T-helper 2 cell treated with Interferon-gamma antibody and Interleukin-4, amounts not matched to agents 5 μg/mL and 100 μg/mL, for 36 hours (primary cell): Measurements from ENCODE around the gene AMIGO3.
"Not testable (repeated sequence)": the region's sequence is repeated elsewhere in the genome, so short reads cannot be mapped to it uniquely, and the experiment has no call there.

Experiments
- DNase-seq: peaks from one replicate; pipeline ENCODE4 v3.0.0; 2021; ENCODE audit warnings: low spot score
- H3K27ac Mint-ChIP-seq: one replicate; pipeline ENCODE4 v1.8.0; 2021; ENCODE audit warnings: mild to moderate bottlenecking, mixed read lengths
- H3K27me3 Mint-ChIP-seq: one replicate; pipeline ENCODE4 v1.8.0; 2021; ENCODE audit warnings: low read depth, mixed read lengths
- H3K36me3 Mint-ChIP-seq: one replicate; pipeline ENCODE4 v1.8.0; 2021; ENCODE audit warnings: low read depth, mixed read lengths
- H3K4me1 Mint-ChIP-seq: one replicate; pipeline ENCODE4 v1.8.0; 2021; ENCODE audit warnings: low read depth, mixed read lengths
- H3K4me3 Mint-ChIP-seq: one replicate; pipeline ENCODE4 v1.8.0; 2022; ENCODE audit warnings: mild to moderate bottlenecking, moderate library complexity, mixed read lengths
- H3K9me3 Mint-ChIP-seq: one replicate; pipeline ENCODE4 v1.8.0; 2021; ENCODE audit warnings: mixed read lengths

Gene AMIGO3, protein sequence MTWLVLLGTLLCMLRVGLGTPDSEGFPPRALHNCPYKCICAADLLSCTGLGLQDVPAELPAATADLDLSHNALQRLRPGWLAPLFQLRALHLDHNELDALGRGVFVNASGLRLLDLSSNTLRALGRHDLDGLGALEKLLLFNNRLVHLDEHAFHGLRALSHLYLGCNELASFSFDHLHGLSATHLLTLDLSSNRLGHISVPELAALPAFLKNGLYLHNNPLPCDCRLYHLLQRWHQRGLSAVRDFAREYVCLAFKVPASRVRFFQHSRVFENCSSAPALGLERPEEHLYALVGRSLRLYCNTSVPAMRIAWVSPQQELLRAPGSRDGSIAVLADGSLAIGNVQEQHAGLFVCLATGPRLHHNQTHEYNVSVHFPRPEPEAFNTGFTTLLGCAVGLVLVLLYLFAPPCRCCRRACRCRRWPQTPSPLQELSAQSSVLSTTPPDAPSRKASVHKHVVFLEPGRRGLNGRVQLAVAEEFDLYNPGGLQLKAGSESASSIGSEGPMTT

DNA sequence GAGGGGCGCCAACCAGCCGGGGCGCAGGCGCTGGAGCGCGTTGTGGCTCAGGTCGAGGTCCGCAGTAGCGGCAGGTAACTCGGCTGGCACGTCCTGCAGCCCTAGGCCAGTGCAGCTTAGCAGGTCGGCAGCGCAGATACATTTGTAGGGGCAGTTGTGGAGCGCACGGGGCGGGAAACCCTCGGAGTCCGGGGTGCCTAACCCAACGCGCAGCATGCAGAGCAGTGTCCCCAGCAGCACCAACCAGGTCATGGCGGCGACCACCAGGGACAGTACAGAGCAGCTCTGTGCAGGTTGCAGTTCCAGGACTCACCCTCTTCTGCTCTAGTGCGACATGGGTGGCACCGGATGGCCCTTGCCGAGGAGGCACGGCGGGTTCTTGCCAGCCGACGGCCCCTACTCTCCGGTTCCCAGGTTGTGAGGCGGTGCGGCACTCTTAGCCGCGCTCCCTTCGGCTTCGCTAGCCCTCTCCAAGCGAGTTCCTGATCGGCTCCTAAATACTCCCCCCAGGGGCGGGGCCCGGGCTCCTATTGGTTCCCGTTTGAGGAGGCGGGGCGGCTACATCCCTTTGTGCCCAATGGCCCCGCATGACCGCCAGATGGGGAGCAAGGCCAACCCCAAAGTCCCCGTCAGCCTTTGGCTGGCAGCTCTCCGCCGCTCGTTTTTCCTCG, at the start of gene AMIGO3:
Gene AMIGO3 (minus strand): TSS at position 471 of the 671 bp plus-strand sequence. CDS start 219 bp downstream, at position 252.
- Mint-ChIP-seq H3K4me3 (peak within 1 kb of the TSS; percentile 86), H3K4me1 (peaks cover 27% of the 10 kb centered on the region), H3K27ac (peak within 1 kb of the TSS; percentile 83), H3K36me3 (peaks cover 37% of the 10 kb centered on the region), H3K9me3 (no peaks in the 10 kb centered on the region), H3K27me3 (no peaks in the 10 kb centered on the region)
- peak; percentile 91 for DNase-seq

DNA sequence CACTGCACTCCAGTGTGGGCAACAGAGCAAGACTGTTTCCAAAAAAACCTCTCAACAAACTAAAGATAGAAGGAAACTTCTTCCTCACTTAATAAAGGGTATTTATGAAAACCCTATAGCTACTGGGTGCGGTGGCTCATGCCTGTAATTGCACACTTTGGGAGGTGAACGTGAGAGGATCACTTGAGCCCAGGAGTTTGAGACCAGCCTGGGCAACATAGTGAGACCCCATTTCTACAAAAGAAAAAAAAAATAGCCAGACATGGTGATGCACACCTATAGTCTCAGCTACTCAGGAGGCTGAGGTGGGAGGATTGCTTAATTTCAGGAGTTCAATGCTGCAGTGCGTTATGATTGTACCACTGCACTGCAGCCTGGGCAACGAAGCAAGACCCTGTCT, 44.5 kb upstream of the AMIGO3 start:
- Mint-ChIP-seq H3K4me3 (no peak overlapping the region), H3K9me3 (no peaks in the 10 kb centered on the region), H3K27me3 (no peaks in the 10 kb centered on the region), H3K27ac (no peak overlapping the region), H3K4me1 (no peaks in the 10 kb centered on the region), H3K36me3 (no peaks in the 10 kb centered on the region)
- no peak for DNase-seq

DNA sequence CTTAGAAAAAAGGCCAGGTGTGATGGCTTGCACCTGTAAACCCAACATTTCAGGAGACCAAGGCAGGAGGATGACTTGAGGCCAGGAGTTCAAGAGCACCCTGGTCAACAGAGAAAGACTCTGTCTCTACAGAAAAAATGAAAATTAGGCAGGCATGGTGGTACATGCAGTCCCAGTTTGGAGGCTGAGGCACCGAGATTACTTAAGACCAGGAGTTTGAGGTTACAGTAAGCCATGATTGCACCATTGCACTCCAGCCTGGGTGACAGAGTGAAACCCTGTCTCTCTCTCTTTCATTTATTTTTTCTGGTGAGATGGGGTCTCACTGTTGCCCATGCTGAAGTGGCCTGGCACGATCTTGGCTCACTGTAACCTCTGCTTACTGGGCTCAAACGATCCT, 42.2 kb upstream of the AMIGO3 start:
- H3K9me3 Mint-ChIP-seq = no peaks in the 10 kb centered on the region
- no peaks in the 10 kb centered on the region for H3K27me3 Mint-ChIP-seq
- no peak for DNase-seq
- no peak overlapping the region for H3K27ac Mint-ChIP-seq
- no peaks in the 10 kb centered on the region for H3K36me3 Mint-ChIP-seq
- H3K4me1 Mint-ChIP-seq = peaks cover 2% of the 10 kb centered on the region
- H3K4me3 Mint-ChIP-seq = no peak overlapping the region

DNA sequence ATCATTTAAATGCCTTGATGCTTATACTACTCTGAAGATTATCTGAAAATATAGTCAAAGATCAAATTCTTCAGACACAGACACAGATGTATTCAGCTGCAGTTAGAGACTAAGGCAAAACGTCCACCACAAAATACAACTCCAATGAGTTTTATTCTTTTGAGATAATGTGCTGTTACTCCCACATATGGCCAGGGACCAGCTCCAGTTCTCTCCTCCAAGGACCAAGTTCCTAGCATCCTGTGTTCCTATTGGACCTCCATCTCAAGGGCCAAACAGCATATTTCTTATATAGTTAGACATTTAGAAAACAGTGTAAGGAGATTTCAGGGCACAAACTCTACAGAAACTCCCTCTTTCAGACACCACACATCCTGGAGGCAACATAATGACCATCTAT, 39.7 kb upstream of the AMIGO3 start:
- Mint-ChIP-seq H3K27ac (no peak overlapping the region), H3K4me1 (peaks cover 2% of the 10 kb centered on the region), H3K9me3 (no peaks in the 10 kb centered on the region), H3K4me3 (no peak overlapping the region), H3K36me3 (no peaks in the 10 kb centered on the region), H3K27me3 (no peaks in the 10 kb centered on the region)
- no peak for DNase-seq

DNA sequence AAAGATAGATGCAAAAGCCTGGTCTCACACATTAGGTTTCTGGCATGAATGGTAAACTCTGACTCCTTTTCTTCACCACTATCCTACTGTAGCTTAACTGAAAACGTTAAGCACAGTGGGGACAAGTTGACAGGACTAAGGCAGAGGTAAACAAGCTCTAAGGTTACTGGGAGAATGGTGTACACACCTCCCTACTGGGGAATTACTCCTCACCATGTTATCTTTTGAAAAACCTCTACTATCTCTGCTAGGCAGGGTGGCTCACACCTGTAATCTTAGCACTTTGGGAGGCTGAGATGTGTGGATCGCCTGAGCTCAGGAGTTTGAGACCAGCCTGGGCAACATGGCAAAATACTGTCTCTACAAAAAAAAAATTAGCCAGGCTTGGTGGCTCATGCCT, 37.7 kb upstream of the AMIGO3 start:
- Mint-ChIP-seq H3K4me3 (no peak overlapping the region), H3K36me3 (no peaks in the 10 kb centered on the region), H3K4me1 (peaks cover 2% of the 10 kb centered on the region), H3K27ac (no peak overlapping the region), H3K27me3 (no peaks in the 10 kb centered on the region), H3K9me3 (no peaks in the 10 kb centered on the region)
- no peak for DNase-seq

DNA sequence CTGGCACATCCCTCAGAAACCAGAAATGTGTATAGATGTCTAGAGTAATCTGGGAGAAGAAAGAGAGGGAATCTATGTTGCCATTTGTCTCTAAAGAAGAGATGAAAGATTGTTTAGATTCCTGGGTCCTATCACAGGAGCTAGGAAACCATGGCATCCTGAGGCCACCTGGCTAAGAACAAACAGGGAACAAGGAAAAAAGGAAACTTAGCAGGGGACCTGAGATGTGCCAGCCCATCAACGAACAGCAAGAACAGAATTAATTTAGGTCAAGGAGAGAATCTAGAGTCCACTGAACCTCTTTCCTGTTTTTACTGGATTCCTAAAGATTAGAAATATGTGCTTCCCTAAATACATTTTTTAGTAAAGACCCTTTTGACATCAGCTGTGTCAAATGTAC, 36.6 kb upstream of the AMIGO3 start:
- no peak overlapping the region for H3K27ac Mint-ChIP-seq
- H3K36me3 Mint-ChIP-seq = no peaks in the 10 kb centered on the region
- DNase-seq = no peak
- peaks cover 2% of the 10 kb centered on the region for H3K4me1 Mint-ChIP-seq
- no peaks in the 10 kb centered on the region for H3K9me3 Mint-ChIP-seq
- no peaks in the 10 kb centered on the region for H3K27me3 Mint-ChIP-seq
- no peak overlapping the region for H3K4me3 Mint-ChIP-seq

DNA sequence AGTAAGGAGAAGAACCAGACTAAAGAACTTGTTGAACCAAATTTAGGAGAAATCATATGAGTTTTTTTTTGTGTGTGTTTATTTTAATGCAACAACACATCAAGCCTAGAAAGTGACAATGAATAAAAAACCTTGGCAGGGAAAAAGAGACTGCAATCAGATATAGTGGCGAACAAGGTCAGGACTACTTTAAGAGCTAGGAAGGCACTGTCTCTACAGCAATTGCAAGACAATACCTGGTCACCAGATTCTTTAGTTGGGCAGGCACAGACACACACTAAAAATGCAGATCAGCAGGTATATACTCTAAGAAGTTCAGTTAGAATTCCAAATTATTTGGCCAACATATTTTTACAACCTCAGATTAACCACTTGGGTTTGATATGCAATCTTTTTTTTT, 35.1 kb upstream of the AMIGO3 start:
- no peak overlapping the region for H3K27ac Mint-ChIP-seq
- no peaks in the 10 kb centered on the region for H3K27me3 Mint-ChIP-seq
- no peak overlapping the region for H3K4me3 Mint-ChIP-seq
- H3K9me3 Mint-ChIP-seq = no peaks in the 10 kb centered on the region
- no peak for DNase-seq
- peaks cover 3% of the 10 kb centered on the region for H3K4me1 Mint-ChIP-seq
- H3K36me3 Mint-ChIP-seq = peaks cover 3% of the 10 kb centered on the region

DNA sequence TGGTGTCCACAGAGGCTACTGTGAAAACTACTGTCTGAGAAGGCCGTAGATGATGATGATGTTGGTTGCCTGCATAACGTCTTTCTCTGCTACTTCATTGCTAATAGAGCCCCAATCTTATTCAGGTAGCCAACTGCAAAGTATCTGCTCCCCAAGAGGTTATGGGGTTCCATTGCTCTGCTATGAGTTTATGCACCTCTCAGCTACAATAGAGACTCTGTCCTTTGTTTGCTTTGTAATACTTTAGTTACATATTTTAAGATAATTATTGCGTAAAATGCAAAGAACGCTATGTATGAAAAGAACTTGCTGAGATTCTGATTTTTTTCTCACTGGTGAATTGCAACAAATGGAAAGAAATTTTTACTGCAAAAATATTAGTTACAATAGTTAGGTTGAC, 32.0 kb upstream of the AMIGO3 start:
- Mint-ChIP-seq H3K27me3 (no peaks in the 10 kb centered on the region), H3K4me1 (peaks cover 1% of the 10 kb centered on the region), H3K36me3 (peaks cover 7% of the 10 kb centered on the region), H3K27ac (no peak overlapping the region), H3K4me3 (no peak overlapping the region), H3K9me3 (no peaks in the 10 kb centered on the region)
- DNase-seq = no peak

DNA sequence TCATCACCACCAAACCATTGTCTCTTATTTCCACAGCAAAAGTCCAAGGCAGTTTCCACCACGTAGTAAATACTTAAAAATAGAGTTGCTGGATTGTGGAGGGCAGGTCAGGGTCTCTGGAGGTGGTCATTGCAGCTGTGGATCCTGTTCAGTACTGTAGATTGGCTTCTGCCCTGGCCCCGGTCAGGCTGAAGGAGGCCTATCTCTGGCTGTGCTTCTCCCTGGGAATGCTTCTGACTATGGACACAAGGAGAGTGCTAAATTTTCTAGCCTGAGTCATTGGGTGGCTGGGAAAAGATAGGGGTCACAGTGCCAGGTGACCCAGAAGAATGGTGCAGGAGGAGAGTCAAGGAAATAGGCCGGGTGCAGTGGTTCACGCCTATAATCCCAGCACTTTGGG, 30.6 kb upstream of the AMIGO3 start:
- no peak overlapping the region for H3K27ac Mint-ChIP-seq
- H3K4me1 Mint-ChIP-seq = peaks cover 1% of the 10 kb centered on the region
- H3K4me3 Mint-ChIP-seq = no peak overlapping the region
- H3K27me3 Mint-ChIP-seq = no peaks in the 10 kb centered on the region
- peaks cover 11% of the 10 kb centered on the region for H3K36me3 Mint-ChIP-seq
- no peak for DNase-seq
- no peaks in the 10 kb centered on the region for H3K9me3 Mint-ChIP-seq

DNA sequence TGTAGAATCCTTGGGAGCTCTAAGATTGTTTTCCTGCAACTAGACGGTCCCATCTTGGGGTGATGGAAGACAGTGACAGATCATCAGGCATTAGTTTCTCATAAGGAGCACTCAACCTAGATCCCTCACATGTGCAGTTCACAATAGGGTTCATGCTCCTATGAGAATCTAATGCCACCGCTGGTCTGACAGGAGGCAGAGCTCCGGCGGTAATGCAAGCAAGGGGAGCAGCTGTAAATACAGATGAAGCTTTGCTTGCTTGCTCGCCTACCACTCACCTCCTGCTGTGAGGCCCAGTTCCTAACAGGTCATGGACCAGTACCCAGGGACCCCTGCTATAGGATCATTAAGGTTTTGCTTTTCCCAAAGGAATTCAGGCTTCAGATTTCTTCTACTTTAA, 29.4 kb upstream of the AMIGO3 start:
- H3K4me3 Mint-ChIP-seq, H3K4me1 Mint-ChIP-seq, DNase-seq, H3K9me3 Mint-ChIP-seq, H3K27me3 Mint-ChIP-seq, H3K27ac Mint-ChIP-seq: not testable (repeated sequence)
- H3K36me3 Mint-ChIP-seq = peaks cover 18% of the 10 kb centered on the region

DNA sequence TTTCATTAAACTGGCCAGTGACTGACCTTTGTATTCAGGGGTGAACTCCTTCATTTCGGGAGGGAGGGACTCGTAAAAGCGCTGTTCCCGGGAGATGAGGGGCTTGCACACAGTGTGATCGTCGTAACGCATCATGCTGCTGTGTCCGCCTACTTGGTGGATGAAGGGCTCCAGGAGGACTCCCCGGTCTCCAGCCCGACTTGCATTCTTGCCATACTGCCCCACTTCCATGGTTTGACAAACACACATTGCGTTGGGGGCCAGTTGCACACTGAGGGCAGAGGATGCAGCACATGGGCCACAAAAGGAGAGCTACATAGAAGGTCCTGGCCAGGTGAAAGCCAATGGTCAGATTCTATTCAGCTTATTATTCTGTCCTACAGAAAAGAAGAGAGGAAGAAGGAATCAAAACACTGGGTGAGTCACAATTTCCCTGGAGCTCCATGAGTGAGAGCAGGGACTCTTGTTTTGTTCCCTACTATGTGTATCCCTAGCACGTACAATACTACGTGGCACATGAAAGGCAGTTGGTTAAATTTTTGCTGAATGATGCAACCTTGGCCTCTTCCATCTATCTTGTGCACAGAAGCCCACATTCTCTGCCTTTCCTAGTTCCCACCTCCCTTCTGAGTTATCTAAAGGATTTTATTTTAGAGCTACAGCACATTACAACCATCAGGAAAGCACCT, 28.5 kb upstream of the AMIGO3 start:
- H3K27ac Mint-ChIP-seq = no peak overlapping the region

DNA sequence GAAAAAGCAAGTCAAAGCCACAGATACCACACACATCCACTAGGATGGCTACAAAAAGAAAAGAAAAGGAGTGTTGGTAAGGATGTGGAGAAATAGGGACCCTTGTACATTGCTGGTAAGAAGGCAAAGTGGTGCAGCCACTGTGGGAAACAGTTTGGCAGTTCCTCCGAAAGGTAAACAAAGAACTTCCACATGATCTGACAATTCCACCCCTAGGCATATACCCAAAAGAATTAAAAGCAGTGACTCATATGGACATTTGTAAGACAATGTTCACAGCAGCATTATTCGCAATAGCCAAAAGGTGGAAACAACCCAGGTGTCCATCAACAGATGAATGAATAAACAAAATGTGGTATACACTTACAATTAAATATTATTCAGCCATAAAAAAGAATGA, 26.5 kb upstream of the AMIGO3 start:
- H3K4me3 Mint-ChIP-seq = no peak overlapping the region
- DNase-seq = no peak
- no peaks in the 10 kb centered on the region for H3K9me3 Mint-ChIP-seq
- peaks cover 1% of the 10 kb centered on the region for H3K4me1 Mint-ChIP-seq
- H3K27ac Mint-ChIP-seq = no peak overlapping the region
- peaks cover 18% of the 10 kb centered on the region for H3K36me3 Mint-ChIP-seq
- H3K27me3 Mint-ChIP-seq = no peaks in the 10 kb centered on the region

More for the DNA sequence above, 28.5 kb upstream of the AMIGO3 start:
- Mint-ChIP-seq H3K36me3 (peaks cover 18% of the 10 kb centered on the region), H3K4me3 (no peak overlapping the region), H3K4me1 (peaks cover 1% of the 10 kb centered on the region), H3K27me3 (no peaks in the 10 kb centered on the region), H3K9me3 (no peaks in the 10 kb centered on the region)
- DNase-seq = no peak

DNA sequence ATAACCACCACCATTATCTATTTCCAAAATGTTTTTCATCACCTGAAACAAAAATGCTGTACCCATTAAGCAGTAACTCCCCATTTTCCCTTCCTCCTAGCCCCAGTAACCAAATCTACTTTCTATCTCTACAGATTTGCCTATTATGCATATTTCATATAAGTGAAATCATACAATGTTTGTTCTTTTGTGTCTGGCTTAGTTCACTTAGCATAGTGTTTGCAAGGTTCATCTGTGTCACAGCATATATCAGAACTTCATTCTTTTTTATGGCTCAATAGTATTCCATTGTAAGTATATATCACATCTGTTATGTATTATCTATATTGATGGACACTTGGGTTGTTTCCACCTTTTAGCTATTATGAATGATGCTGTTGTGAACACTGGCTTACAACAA, 20.9 kb upstream of the AMIGO3 start:
- H3K27me3 Mint-ChIP-seq = no peaks in the 10 kb centered on the region
- H3K9me3 Mint-ChIP-seq = no peaks in the 10 kb centered on the region
- H3K4me3 Mint-ChIP-seq = no peak overlapping the region
- DNase-seq = no peak
- no peak overlapping the region for H3K27ac Mint-ChIP-seq
- H3K4me1 Mint-ChIP-seq = peaks cover 3% of the 10 kb centered on the region
- peaks cover 29% of the 10 kb centered on the region for H3K36me3 Mint-ChIP-seq

DNA sequence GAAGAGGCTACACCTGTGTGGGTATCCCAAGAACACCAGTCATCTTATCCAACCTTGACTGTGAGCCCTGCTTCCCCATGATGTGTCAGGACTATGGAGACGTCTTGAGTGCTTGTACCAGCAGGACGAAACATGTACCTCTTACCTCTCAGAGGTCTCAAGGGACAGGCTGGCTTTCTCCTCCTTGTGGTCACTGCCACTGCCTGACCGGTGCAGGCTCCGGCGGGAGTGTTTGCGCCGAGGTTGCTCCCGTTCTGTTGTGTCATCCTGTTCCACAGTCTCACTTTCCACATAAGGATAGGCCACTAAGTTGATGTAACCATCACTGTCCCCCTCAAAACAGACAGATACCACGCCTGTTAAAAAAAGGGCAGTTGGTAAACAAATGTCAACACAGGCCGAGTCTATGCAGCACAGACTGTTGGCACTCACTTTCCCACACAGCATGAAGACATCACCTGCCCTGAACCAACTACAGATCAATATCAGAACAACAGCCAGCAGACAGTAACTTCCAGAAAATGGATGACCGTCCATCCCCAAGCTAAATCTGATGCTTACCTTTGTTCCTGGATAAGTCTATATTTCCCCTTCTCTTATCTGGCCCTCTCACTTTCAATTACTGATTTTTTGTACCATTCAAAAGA, 18.7 kb upstream of the AMIGO3 start:
- no peaks in the 10 kb centered on the region for H3K27me3 Mint-ChIP-seq
- no peak for DNase-seq
- no peaks in the 10 kb centered on the region for H3K9me3 Mint-ChIP-seq
- peaks cover 23% of the 10 kb centered on the region for H3K36me3 Mint-ChIP-seq
- H3K27ac Mint-ChIP-seq = peak overlapping the region; percentile 53
- no peak overlapping the region for H3K4me3 Mint-ChIP-seq
- H3K4me1 Mint-ChIP-seq = peaks cover 3% of the 10 kb centered on the region
